Esophagus muscularis mucosa (tissue), 4 donors: ENCODE measurements around the gene RCBTB2.

Source experiments
- CTCF ChIP-seq, 3 experiments: fragments of 200-600 bp in 2 of 3; fragments of 450-650 bp in 1 of 3; sonication (generic) in 2 of 3; IDR thresholded peaks; one replicate each; pipeline ENCODE4 v1.5.1; 2017 to 2019; ENCODE audit warnings: antibody characterized with exemption in 3 of 3, mild to moderate bottlenecking in 2 of 3, moderate library complexity in 1 of 3
- EP300 ChIP-seq: sonication (generic); formaldehyde crosslinking; IDR thresholded peaks from one replicate; pipeline ENCODE4 v1.6.1; 2017; ENCODE audit warnings: antibody characterized with exemption
- POLR2A ChIP-seq: fragments of 450-650 bp; IDR thresholded peaks from one replicate; pipeline ENCODE4 v1.6.1; 2017; ENCODE audit warnings: antibody characterized with exemption, moderate library complexity, mild to moderate bottlenecking, low read depth
- POLR2AphosphoS5 ChIP-seq, 2 donors: sonication (generic); formaldehyde crosslinking; IDR thresholded peaks; one replicate each; pipeline ENCODE4 v1.6.1; 2017; ENCODE audit warnings: antibody characterized with exemption in 2 of 2

GRCh38 chr13:48493851-48494250 lies 39.0 kb downstream of the RCBTB2 start:
- TF ChIP-seq POLR2A (no peak), EP300 (no peak), CTCF (IDR thresholded peaks at IDR 0.05) (no peak), POLR2AphosphoS5 (IDR thresholded peaks at IDR 0.05) (no peak)
